Thyroid gland (tissue), 4 donors: ENCODE measurements around the gene SATB1. TPM values are rescaled to one million over a fixed set of nuclear protein-coding genes. Genes with fewer than 3 reads are reported as not detected.

Experiments
- DNase-seq, 2 donors: peaks; one replicate each; pipeline ENCODE4 v3.0.0-alpha.2; 2019
- H3K27ac ChIP-seq, 3 donors: fragments of 200-600 bp; sonication (generic); 1 replicate in 2 of 3; 2 replicates in 1 of 3; pipeline ENCODE4 v1.5.1; 2016 to 2019; ENCODE audit warnings: mild to moderate bottlenecking in 1 of 3, moderate library complexity in 1 of 3
- H3K27me3 ChIP-seq: fragments of 200-600 bp; sonication (generic); one replicate; pipeline ENCODE4 v1.5.1; 2019
- H3K36me3 ChIP-seq, 2 donors: fragments of 200-600 bp; sonication (generic); one replicate each; pipeline ENCODE4 v1.5.1; 2016 to 2019
- H3K4me1 ChIP-seq, 2 donors: fragments of 200-600 bp; sonication (generic); one replicate each; pipeline ENCODE4 v1.5.1; 2017 to 2019
- H3K4me3 ChIP-seq, 3 donors: fragments of 200-600 bp; sonication (generic); replicated peaks in 1 of 3; 1 replicate in 2 of 3; 2 replicates in 1 of 3; pipeline ENCODE4 v1.5.1; 2016; ENCODE audit warnings: mild to moderate bottlenecking in 1 of 3
- H3K9me3 ChIP-seq: fragments of 200-600 bp; sonication (generic); one replicate; pipeline ENCODE4 v1.5.1; 2017
- POLR2A ChIP-seq, 2 donors: fragments of 450-650 bp; IDR thresholded peaks; one replicate each; pipeline ENCODE4 v1.6.1; 2017; ENCODE audit warnings: antibody characterized with exemption in 2 of 2, mild to moderate bottlenecking in 2 of 2, moderate library complexity in 1 of 2
- WGBS, 2 donors: methylation state at CpG; one replicate each; pipeline ENCODE4 v1.1.5; 2017; 5-methylcytosine and 5-hydroxymethylcytosine counted together
- intact Hi-C: fragments of 100-400 bp; cut with DNase I; formaldehyde crosslinking; loops from one replicate; pipeline ENCODE4 v1.15.1; 2023
- total RNA-seq, 4 donors: library from RNA; depleted of rRNA; stranded (reverse); fragments of >200 nt; gene quantifications; one replicate each; pipeline ENCODE4 v1.2.3, GENCODE V29; 2016
- TF ChIP-seq, protein P1 (sequence below), 6 experiments: fragments of 200-600 bp in 3 of 6; fragments of 450-650 bp in 3 of 6; sonication (generic) in 3 of 6; IDR thresholded peaks; one replicate each; pipeline ENCODE4 v1.5.1; 2016 to 2019; ENCODE audit warnings: antibody characterized with exemption in 6 of 6, mild to moderate bottlenecking in 2 of 6, inconsistent platforms in 1 of 6, moderate library complexity in 1 of 6

The SATB1 gene
- total RNA-seq, 4 donors from 2014 or later, result 45.4 to 115 (median 64.4) TPM

DNA sequence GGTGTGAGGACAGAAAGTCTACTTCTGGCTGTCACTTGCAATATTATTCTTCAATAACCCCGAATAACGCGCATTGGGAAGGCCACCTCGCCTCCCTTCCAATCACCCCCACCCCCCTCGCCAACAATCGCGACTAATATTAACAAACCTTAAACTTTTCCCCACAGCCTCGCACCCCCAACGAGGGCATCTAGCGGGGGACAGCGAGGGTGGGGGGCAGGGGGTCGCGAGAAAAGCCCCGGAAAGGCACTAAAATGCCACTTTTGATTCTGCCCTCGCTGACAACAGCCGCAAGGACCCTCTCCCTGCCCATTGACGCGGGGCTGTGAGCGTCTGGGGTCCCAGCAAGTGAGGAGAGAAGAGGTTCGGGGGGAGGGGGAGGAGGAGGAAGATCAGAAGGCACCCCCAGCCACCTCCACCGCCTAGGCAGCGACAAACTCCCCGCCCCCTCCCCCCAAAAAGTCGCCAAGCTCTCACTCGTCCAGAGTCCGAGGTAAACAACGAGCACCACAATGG, 868 bp downstream of the SATB1 start:
- WGBS, 2 donors, result 1% methylated on average over 27 of the region's 27 CpGs
- peak; percentile 11 to 23 for DNase-seq
- TF ChIP-seq, protein P1, sequence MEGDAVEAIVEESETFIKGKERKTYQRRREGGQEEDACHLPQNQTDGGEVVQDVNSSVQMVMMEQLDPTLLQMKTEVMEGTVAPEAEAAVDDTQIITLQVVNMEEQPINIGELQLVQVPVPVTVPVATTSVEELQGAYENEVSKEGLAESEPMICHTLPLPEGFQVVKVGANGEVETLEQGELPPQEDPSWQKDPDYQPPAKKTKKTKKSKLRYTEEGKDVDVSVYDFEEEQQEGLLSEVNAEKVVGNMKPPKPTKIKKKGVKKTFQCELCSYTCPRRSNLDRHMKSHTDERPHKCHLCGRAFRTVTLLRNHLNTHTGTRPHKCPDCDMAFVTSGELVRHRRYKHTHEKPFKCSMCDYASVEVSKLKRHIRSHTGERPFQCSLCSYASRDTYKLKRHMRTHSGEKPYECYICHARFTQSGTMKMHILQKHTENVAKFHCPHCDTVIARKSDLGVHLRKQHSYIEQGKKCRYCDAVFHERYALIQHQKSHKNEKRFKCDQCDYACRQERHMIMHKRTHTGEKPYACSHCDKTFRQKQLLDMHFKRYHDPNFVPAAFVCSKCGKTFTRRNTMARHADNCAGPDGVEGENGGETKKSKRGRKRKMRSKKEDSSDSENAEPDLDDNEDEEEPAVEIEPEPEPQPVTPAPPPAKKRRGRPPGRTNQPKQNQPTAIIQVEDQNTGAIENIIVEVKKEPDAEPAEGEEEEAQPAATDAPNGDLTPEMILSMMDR (IDR thresholded peaks at IDR 0.05), result no peak
- TF ChIP-seq POLR2A (IDR thresholded peaks at IDR 0.05), result no peak

DNA sequence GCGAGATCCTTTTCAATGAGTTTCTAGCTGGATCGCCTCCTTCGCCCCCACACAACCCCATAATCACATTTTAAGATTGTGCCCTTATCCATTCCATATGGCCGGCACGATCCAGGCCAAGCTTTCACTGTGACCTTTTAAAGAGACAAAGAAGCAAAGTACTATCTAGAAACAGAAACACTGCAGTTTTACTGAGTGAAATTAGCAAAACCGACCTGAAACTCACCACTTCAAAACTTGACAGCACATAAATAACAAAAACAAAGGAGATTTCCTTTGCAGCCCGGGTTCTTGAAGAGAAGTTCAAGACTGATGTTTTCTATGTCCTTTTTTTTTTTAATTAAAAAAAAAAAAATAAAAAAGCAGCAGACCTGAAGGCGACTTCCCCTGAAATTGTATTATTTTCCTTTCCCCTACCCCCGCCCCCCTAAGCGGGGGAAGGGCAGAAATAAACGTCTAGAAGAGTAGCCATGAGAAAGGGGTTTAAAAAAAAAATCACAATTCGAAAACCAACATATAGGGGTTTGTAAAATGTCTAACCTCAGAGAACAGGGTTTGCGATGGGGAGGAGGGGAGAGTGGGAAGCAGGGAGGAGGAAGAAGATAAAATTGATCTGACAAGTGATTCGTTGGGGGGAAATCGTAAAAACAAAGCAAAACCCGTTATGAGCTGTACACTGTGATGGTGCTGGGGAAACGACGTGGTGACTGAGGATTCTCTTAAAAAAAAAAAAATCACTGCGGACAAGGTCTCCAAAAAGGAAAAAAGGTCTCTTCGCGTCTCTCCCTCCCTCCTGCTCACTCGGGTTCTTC, 1.5 kb downstream of the SATB1 start:
- Histone ChIP-seq H3K9me3 (no peaks in the 10 kb centered on the region), H3K27ac (peak overlapping the region; percentile 85 to 94 (median 88)), H3K4me1 (peaks cover 11% of the 10 kb centered on the region in 2 donors), H3K4me3 (peak overlapping the region; percentile 72 to 88 (median 82)), H3K36me3 (no peaks in the 10 kb centered on the region), H3K27me3 (no peaks in the 10 kb centered on the region)
- intact Hi-C loops, result no loop called here
- TF ChIP-seq, protein P1 (IDR thresholded peaks at IDR 0.05), result no peak
- TF ChIP-seq POLR2A (IDR thresholded peaks at IDR 0.05), result peak in 1 of 2 donors; percentile 59
- DNase-seq, result peak; percentile 44 to 54
- WGBS, 2 donors, result 4 to 5% methylated on average over 22 of the region's 22 CpGs

More for the DNA sequence above, 868 bp downstream of the SATB1 start:
- Histone ChIP-seq H3K27ac (peak overlapping the region; percentile 85 to 94 (median 88)), H3K4me3 (peak overlapping the region; percentile 72 to 88 (median 82)), H3K36me3 (no peaks in the 10 kb centered on the region), H3K27me3 (no peaks in the 10 kb centered on the region), H3K4me1 (peaks cover 11% of the 10 kb centered on the region in 2 donors), H3K9me3 (no peaks in the 10 kb centered on the region)
- intact Hi-C loops, result no loop called here

DNA sequence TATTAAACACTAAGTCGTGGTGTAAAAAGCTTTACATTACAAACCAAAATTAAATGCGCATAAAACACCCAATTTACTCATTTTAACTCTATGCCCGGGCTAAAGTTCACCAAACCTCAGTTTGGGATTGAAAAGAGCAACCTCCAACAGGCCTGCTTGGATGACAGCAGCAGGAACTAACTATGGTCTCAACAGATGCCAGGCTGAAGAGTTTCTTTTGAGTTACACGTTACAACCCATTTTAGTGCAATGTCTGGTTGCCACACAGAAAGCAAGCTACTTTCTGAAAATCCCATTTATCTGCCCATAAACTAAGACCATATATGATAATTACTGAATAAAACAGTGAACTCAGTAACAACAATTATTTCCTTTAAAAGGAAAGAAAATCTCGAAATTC, 2.2 kb downstream of the SATB1 start:
- TF ChIP-seq POLR2A (IDR thresholded peaks at IDR 0.05), result no peak
- TF ChIP-seq, protein P1 (IDR thresholded peaks at IDR 0.05), result no peak
- 40 to 41% methylated on average over 5 of the region's 5 CpGs for WGBS, 2 donors
- no peak for DNase-seq
- no peaks in the 10 kb centered on the region for H3K36me3 ChIP-seq
- intact Hi-C loops, result no loop called here
- H3K27me3 ChIP-seq, result no peaks in the 10 kb centered on the region
- H3K4me1 ChIP-seq, result peaks cover 11% of the 10 kb centered on the region in 2 donors
- peak overlapping the region in 2 of 3 donors; percentile 82 to 88 for H3K4me3 ChIP-seq
- no peaks in the 10 kb centered on the region for H3K9me3 ChIP-seq
- peak overlapping the region in 2 of 3 donors; percentile 88 to 94 for H3K27ac ChIP-seq

DNA sequence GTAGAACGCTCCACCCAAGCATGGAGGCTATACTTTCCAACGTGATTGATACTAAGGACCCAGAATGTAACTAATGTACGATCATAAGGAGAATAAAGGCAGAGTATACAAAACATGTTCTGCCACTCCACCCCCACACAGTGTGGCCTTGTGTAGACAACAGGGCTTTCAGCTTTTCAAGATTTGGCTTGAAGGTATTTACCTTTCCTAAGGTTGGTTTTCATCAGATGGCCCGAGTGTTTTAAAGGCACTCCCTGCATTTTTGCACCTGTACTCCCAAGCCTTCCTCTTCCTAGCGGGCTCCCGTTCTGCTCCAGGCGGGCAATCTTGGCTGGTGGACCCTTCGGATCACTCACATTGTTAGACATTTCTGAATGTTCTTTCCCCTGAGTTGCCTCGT, 4.6 kb downstream of the SATB1 start:
- Histone ChIP-seq H3K4me3 (no peak overlapping the region), H3K36me3 (no peaks in the 10 kb centered on the region), H3K27ac (no peak overlapping the region), H3K4me1 (peaks cover 11% of the 10 kb centered on the region in 2 donors), H3K27me3 (no peaks in the 10 kb centered on the region), H3K9me3 (no peaks in the 10 kb centered on the region)
- no peak for DNase-seq
- TF ChIP-seq, protein P1 (IDR thresholded peaks at IDR 0.05), result no peak
- no peak for TF ChIP-seq POLR2A (IDR thresholded peaks at IDR 0.05)
- WGBS, 2 donors, result 94% methylated on average over 9 of the region's 9 CpGs
- intact Hi-C loops, result no loop called here

DNA sequence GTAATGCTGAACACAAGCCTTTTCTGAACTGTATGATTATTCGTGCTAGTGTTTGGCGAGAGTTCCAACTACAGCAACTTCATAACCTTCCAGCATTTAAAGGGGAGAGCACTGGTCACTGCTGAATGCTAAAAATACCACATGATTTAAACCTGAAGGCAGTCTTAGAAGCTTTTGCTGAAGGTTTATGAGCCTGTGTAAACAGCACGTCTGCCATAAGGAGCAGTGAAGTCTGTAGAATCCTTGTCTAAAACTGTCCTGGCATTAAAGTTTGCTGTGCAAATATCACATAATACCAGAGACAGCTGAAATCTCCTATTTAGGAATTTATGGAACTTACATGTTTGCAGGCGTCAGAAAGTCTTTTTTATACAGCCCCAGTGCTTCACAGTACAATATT, 5.9 kb downstream of the SATB1 start:
- Histone ChIP-seq H3K4me3 (no peak overlapping the region), H3K9me3 (no peaks in the 10 kb centered on the region), H3K27ac (no peak overlapping the region), H3K36me3 (peaks cover 11% of the 10 kb centered on the region in 2 donors), H3K4me1 (peaks cover 11% of the 10 kb centered on the region in 2 donors), H3K27me3 (no peaks in the 10 kb centered on the region)
- 82 to 83% methylated on average over 4 of the region's 4 CpGs for WGBS, 2 donors
- intact Hi-C loops, result no loop called here
- DNase-seq, result no peak
- TF ChIP-seq POLR2A (IDR thresholded peaks at IDR 0.05), result no peak
- TF ChIP-seq, protein P1 (IDR thresholded peaks at IDR 0.05), result no peak
